Sigmoid colon (tissue), 7 donors: Measurements from ENCODE around the gene FTL. TPM values are rescaled to one million over a fixed set of nuclear protein-coding genes. Genes with fewer than 3 reads are reported as not detected.

Experiments
- DNase-seq: peaks from one replicate; pipeline ENCODE4 v3.0.0-alpha.2; 2019
- H3K27ac ChIP-seq, 4 donors: fragments of 200-600 bp; sonication (generic); one replicate each; pipeline ENCODE4 v1.5.1; 2016 to 2019; ENCODE audit warnings: mild to moderate bottlenecking in 1 of 4
- H3K27me3 ChIP-seq, 3 donors: fragments of 200-600 bp; sonication (generic); one replicate each; pipeline ENCODE4 v1.5.1; 2019; ENCODE audit warnings: mild to moderate bottlenecking in 1 of 3
- H3K36me3 ChIP-seq, 4 donors: fragments of 200-600 bp; sonication (generic); one replicate each; pipeline ENCODE4 v1.5.1; 2016 to 2019
- H3K4me1 ChIP-seq, 4 donors: fragments of 200-600 bp; sonication (generic); one replicate each; pipeline ENCODE4 v1.5.1; 2017 to 2019
- H3K4me3 ChIP-seq, 4 donors: fragments of 200-600 bp; sonication (generic); one replicate each; pipeline ENCODE4 v1.5.1; 2017 to 2019; ENCODE audit warnings: mild to moderate bottlenecking in 2 of 4, moderate library complexity in 1 of 4
- H3K9me3 ChIP-seq, 4 donors: fragments of 200-600 bp in 3 of 4; sonication (generic) in 3 of 4; one replicate each; pipeline versions ENCODE4 v1.5.1 to v1.6.1; 2013 to 2019
- CTCF ChIP-seq, 4 experiments: fragments of 450-650 bp in 3 of 4; fragments of 200-600 bp in 1 of 4; IDR thresholded peaks; one replicate each; pipeline ENCODE4 v1.5.1; 2016 to 2019; ENCODE audit warnings: antibody characterized with exemption in 4 of 4, mild to moderate bottlenecking in 3 of 4, moderate library complexity in 2 of 4
- EP300 ChIP-seq, 4 donors: sonication (generic); formaldehyde crosslinking; IDR thresholded peaks; one replicate each; pipeline ENCODE4 v1.6.1; 2017; ENCODE audit warnings: antibody characterized with exemption in 4 of 4
- POLR2A ChIP-seq, 2 donors: fragments of 450-650 bp; IDR thresholded peaks; one replicate each; pipeline ENCODE4 v1.6.1; 2016; ENCODE audit warnings: antibody characterized with exemption in 2 of 2, mild to moderate bottlenecking in 2 of 2, moderate library complexity in 2 of 2
- POLR2AphosphoS5 ChIP-seq, 4 donors: sonication (generic); formaldehyde crosslinking; IDR thresholded peaks; one replicate each; pipeline ENCODE4 v1.6.1; 2017; ENCODE audit warnings: antibody characterized with exemption in 4 of 4
- WGBS, 2 donors: extraction: QIAGEN DNeasy Blood & Tissue Kit; methylation state at CpG; one replicate each; pipeline ENCODE4 v1.1.7; 2013; 5-methylcytosine and 5-hydroxymethylcytosine counted together
- intact Hi-C: fragments of 100-400 bp; cut with DNase I; formaldehyde crosslinking; loops from one replicate; pipeline ENCODE4 v1.15.1; 2023
- polyA plus RNA-seq, 3 donors: library from polyadenylated mRNA; stranded (reverse); fragments of 200-250 nt; gene quantifications; one replicate each; pipeline ENCODE4 v1.2.3, GENCODE V29; 2013
- total RNA-seq, 4 donors: library from RNA; depleted of rRNA; stranded (reverse); fragments of >200 nt; gene quantifications; one replicate each; pipeline ENCODE4 v1.1.0, GENCODE V29; 2016
- donor health status: healthy with polysubstance abuse.
- donor health status: Bipolar disorder and iron deficiency.
- donor health status: healthy.

The FTL gene
- total and polyA plus RNA-seq, 7 donors: 2,871 to 9,923 (median 3,503) TPM

- Histone ChIP-seq H3K27me3 (no peaks in the 10 kb centered on the region), H3K36me3 (peaks cover 5 to 49% (median 17%) of the 10 kb centered on the region in 4 donors), H3K4me1 (peaks cover 0 to 27% (median 24%) of the 10 kb centered on the region in 4 donors), H3K27ac (no peak overlapping the region), H3K9me3 (no peaks in the 10 kb centered on the region), H3K4me3 (no peak overlapping the region)
- intact Hi-C loops: no loop called here
- TF ChIP-seq POLR2AphosphoS5 (IDR thresholded peaks at IDR 0.05): no peak
- no peak for TF ChIP-seq CTCF (IDR thresholded peaks at IDR 0.05)
- no peak for TF ChIP-seq POLR2A (IDR thresholded peaks at IDR 0.05)
- TF ChIP-seq EP300 (IDR thresholded peaks at IDR 0.05): no peak
- 94 to 95% methylated on average over 9 of the region's 9 CpGs for whole genome bisulfite sequencing, 2 donors
- DNase-seq: no peak
Measured at GRCh38 chr19:48988860-48989259, 23.8 kb downstream of the FTL start.

GRCh38 chr19:48989701-48990291, 24.7 kb downstream of the FTL start:
- intact Hi-C loops: loop anchor here (5.0 kb wide), 1 partner anchor 158 kb away; no protein-coding TSS in a partner anchor
- Histone ChIP-seq H3K27me3 (no peaks in the 10 kb centered on the region), H3K9me3 (no peaks in the 10 kb centered on the region), H3K4me3 (no peak overlapping the region), H3K36me3 (peaks cover 4 to 39% (median 13%) of the 10 kb centered on the region in 4 donors), H3K4me1 (peaks cover 0 to 36% (median 32%) of the 10 kb centered on the region in 4 donors), H3K27ac (peak overlapping the region in 2 of 4 donors; percentile 2 to 16)
- DNase-seq: no peak
- TF ChIP-seq POLR2AphosphoS5 (IDR thresholded peaks at IDR 0.05) (no peak), POLR2A (IDR thresholded peaks at IDR 0.05) (no peak), CTCF (IDR thresholded peaks at IDR 0.05) (no peak), EP300 (IDR thresholded peaks at IDR 0.05) (no peak)
- 87 to 92% methylated on average over 17 of the region's 17 CpGs for WGBS, 2 donors

- WGBS, 2 donors: 81 to 88% methylated on average over 4 of the region's 4 CpGs
- Histone ChIP-seq H3K4me1 (peaks cover 0 to 42% (median 37%) of the 10 kb centered on the region in 4 donors), H3K9me3 (no peaks in the 10 kb centered on the region), H3K4me3 (no peak overlapping the region), H3K27me3 (no peaks in the 10 kb centered on the region), H3K27ac (peak overlapping the region in 1 of 4 donors; percentile 16), H3K36me3 (peaks cover 0 to 33% (median 10%) of the 10 kb centered on the region in 4 donors)
- no peak for TF ChIP-seq POLR2AphosphoS5 (IDR thresholded peaks at IDR 0.05)
- TF ChIP-seq POLR2A (IDR thresholded peaks at IDR 0.05): no peak
- TF ChIP-seq CTCF (IDR thresholded peaks at IDR 0.05): no peak
- no peak for TF ChIP-seq EP300 (IDR thresholded peaks at IDR 0.05)
- intact Hi-C loops: loop anchor here (5.0 kb wide), 1 partner anchor 157 kb away; no protein-coding TSS in a partner anchor
- DNase-seq: no peak
Measured at GRCh38 chr19:48990400-48990799, 25.3 kb downstream of the FTL start.

GRCh38 chr19:48991011-48991609, 26.0 kb downstream of the FTL start:
- Histone ChIP-seq H3K4me1 (peaks cover 0 to 42% (median 37%) of the 10 kb centered on the region in 4 donors), H3K9me3 (no peaks in the 10 kb centered on the region), H3K4me3 (peak overlapping the region in 2 of 4 donors; percentile 58 to 61), H3K27me3 (no peaks in the 10 kb centered on the region), H3K36me3 (peaks cover 0 to 26% (median 8%) of the 10 kb centered on the region in 4 donors), H3K27ac (peak overlapping the region in 3 of 4 donors; percentile 88 to 97 (median 88))
- intact Hi-C loops: loop anchor here (5.0 kb wide), 1 partner anchor 156 kb away; no protein-coding TSS in a partner anchor
- TF ChIP-seq POLR2A (IDR thresholded peaks at IDR 0.05): no peak
- peak; percentile 67 for DNase-seq
- 91% methylated on average over 22 of the region's 22 CpGs for WGBS, 2 donors

DNA sequence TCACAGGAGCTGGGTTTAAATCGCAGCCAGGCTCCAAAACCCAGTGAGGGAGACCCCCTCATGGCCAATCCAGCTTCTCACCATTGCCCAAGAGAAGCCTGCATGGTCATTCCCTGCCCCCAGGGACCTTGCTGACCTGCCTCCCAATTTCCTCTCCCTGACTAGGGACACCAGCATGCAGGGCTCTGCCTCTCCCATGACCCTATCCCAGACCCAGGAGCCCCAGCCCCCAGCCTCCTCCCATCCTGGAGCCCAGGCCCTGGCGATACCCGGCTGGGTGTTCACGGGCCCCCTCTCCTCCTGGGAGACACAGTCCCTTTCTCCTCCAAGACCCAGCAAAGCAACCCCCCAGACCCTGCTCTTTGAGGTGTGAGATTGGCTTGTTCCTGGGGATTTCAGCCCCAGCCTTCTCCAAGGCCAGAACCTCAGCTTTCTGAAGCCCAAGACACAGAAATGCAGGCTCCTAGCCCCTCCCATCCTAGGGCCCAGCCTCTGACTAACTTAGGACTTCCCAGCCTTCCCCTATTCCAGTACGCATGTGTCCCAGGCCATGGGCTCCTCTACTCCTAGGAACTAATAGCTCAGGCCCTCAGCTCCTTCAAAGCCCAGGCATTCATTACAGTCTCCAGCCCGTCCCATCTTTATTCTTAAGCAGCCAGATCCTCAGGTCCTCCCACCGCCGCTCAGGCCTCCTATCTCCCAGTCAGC, 26.9 kb downstream of the FTL start:
- H3K4me1 ChIP-seq: peaks cover 0 to 42% (median 37%) of the 10 kb centered on the region in 4 donors
- WGBS, 2 donors: 19 to 40% methylated on average over 8 of the region's 8 CpGs
- peak; percentile 88 for DNase-seq
- intact Hi-C loops: loop anchor here (5.0 kb wide), 1 partner anchor 155 kb away; no protein-coding TSS in a partner anchor
- peak overlapping the region; percentile 88 to 97 (median 90) for H3K27ac ChIP-seq
- TF ChIP-seq CTCF (IDR thresholded peaks at IDR 0.05) (no peak), EP300 (IDR thresholded peaks at IDR 0.05) (no peak), POLR2AphosphoS5 (IDR thresholded peaks at IDR 0.05) (peak; percentile 71 to 88 (median 81)), POLR2A (IDR thresholded peaks at IDR 0.05) (peak; percentile 29 to 58)
- peak overlapping the region; percentile 58 to 76 (median 67) for H3K4me3 ChIP-seq
- H3K36me3 ChIP-seq: peaks cover 0 to 25% (median 6%) of the 10 kb centered on the region in 4 donors
- H3K9me3 ChIP-seq: no peaks in the 10 kb centered on the region
- no peaks in the 10 kb centered on the region for H3K27me3 ChIP-seq
